Kidney (tissue), 14 donors: ENCODE measurements around the gene DNM3. TPM values are rescaled to one million over a fixed set of nuclear protein-coding genes. Genes with fewer than 3 reads are reported as not detected.

Source experiments
- DNase-seq, 5 donors: peaks; one replicate each; pipeline ENCODE4 v3.0.0-alpha.2; 2013 to 2020
- FAIRE-seq: peaks from 2 replicates; lab custom pipeline; 2012; peaks lifted over from hg19 to GRCh38; lab: Jason Lieb, UNC
- H3K27ac ChIP-seq, 2 donors: one replicate each; pipeline ENCODE4 v1.7.0; 2013; ENCODE audit warnings: low read depth in 2 of 2, low read length in 2 of 2, inconsistent platforms in 1 of 2
- H3K27me3 ChIP-seq: one replicate; pipeline ENCODE4 v1.7.1; 2013; ENCODE audit warnings: low read length, inconsistent platforms; ENCODE audit not compliant: control insufficient read depth, insufficient read depth
- H3K36me3 ChIP-seq, 3 donors: one replicate each; pipeline versions ENCODE4 v1.7.0 to v1.7.1; 2013; ENCODE audit warnings: low read length in 3 of 3, control low read depth in 1 of 3, inconsistent platforms in 1 of 3; ENCODE audit not compliant: insufficient read depth in 3 of 3, control insufficient read depth in 2 of 3
- H3K4me1 ChIP-seq, 3 donors: one replicate each; pipeline versions ENCODE4 v1.7.0 to v1.7.1; 2013; ENCODE audit warnings: low read length in 3 of 3, inconsistent platforms in 1 of 3, low read depth in 1 of 3; ENCODE audit not compliant: control insufficient read depth in 2 of 3, insufficient read depth in 2 of 3
- H3K4me3 ChIP-seq, 3 donors: one replicate each; pipeline versions ENCODE4 v1.7.0 to v1.8.1; 2013; ENCODE audit warnings: low read length in 3 of 3, control low read depth in 1 of 3, inconsistent platforms in 1 of 3
- H3K9ac ChIP-seq, 3 donors: one replicate each; pipeline versions ENCODE4 v1.7.0 to v1.7.1; 2013; ENCODE audit warnings: low read length in 3 of 3, control low read depth in 1 of 3, inconsistent platforms in 1 of 3
- H3K9me3 ChIP-seq, 3 donors: one replicate each; pipeline versions ENCODE4 v1.7.0 to v1.7.1; 2013; ENCODE audit warnings: low read length in 3 of 3, control low read depth in 1 of 3, inconsistent platforms in 1 of 3; ENCODE audit not compliant: control insufficient read depth in 2 of 3, insufficient read depth in 1 of 3
- CTCF ChIP-seq: IDR thresholded peaks from 3 replicates; pipeline ENCODE4 v1.5.1; 2012; ENCODE audit warnings: mild to moderate bottlenecking, moderate library complexity, borderline replicate concordance; ENCODE audit not compliant: insufficient read depth; ENCODE audit errors: extremely low read depth
- intact Hi-C: fragments of 100-400 bp; cut with DNase I; formaldehyde crosslinking; loops from one replicate; pipeline ENCODE4 v1.11.1; 2022
- polyA plus RNA-seq: library from polyadenylated mRNA; stranded (reverse); fragments of 350-450 nt; fragmentation: Illumina TruSeq; extraction: RNeasy Lipid Tissue Mini Kit (QIAGEN cat#74804); gene quantifications from one replicate; pipeline ENCODE4 v1.2.3, GENCODE V29; 2014; ENCODE audit warnings: low read depth, low replicate concordance; ENCODE audit not compliant: insufficient read depth
- total RNA-seq: library from RNA; stranded (reverse); fragmentation: NEBNext Ultra II Directional; extraction: Animal tissue kit (Norgen Biotek cat#: 25700); gene quantifications from one replicate; pipeline ENCODE4 v1.2.1, GENCODE V29; 2021
- donor health status: control.
- donor health status: control.
- donor health status: control.
- donor health status: control.
- donor health status: control.
- donor health status: DM: yes; HTN: yes; CAD: no.
- donor health status: Normal renal cell carcinoma (clear cell type).

Gene DNM3
- total and polyA plus RNA-seq, 2 donors from 2014 or later: 5.9 to 19.1 TPM

GRCh38 chr1:171868217-171868803 is 27.0 kb downstream of the DNM3 start:
- no peak overlapping the region for H3K4me3 ChIP-seq
- H3K9me3 ChIP-seq: no peaks in the 10 kb centered on the region
- no peak overlapping the region for H3K9ac ChIP-seq
- no peaks in the 10 kb centered on the region for H3K36me3 ChIP-seq
- intact Hi-C loops: no loop called here
- H3K27me3 ChIP-seq: no peaks in the 10 kb centered on the region
- FAIRE-seq (no peak), DNase-seq (peak in 1 of 5 donors; percentile 16)
- no peak overlapping the region for H3K27ac ChIP-seq
- peaks cover 0 to 11% (median 2%) of the 10 kb centered on the region in 3 donors for H3K4me1 ChIP-seq
- no peak for TF ChIP-seq CTCF

DNA sequence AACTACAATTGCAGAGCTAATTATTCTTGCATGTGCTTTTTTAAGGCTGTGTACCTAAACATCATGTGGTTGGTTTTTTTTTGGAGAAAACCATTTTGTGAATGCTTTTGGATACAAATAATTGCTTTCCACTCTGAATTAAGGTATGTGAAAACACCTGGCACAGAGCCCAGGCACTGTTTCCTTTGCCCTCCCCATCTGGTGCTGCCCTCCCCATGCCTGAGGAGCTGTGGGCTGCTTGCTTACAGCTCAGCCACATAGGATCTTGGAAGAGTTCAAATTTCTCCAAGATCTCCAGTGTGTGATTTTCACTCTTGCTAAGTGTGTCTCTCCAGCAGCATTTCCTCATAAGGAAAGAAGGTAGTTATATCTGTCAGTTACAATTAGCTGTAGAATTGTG is 27.8 kb downstream of the DNM3 start:
- Histone ChIP-seq H3K27me3 (no peaks in the 10 kb centered on the region), H3K4me1 (peaks cover 0 to 11% (median 2%) of the 10 kb centered on the region in 3 donors), H3K4me3 (no peak overlapping the region), H3K9me3 (no peaks in the 10 kb centered on the region), H3K36me3 (no peaks in the 10 kb centered on the region), H3K9ac (no peak overlapping the region), H3K27ac (no peak overlapping the region)
- FAIRE-seq: no peak
- intact Hi-C loops: no loop called here
- no peak for TF ChIP-seq CTCF
- DNase-seq: peak in 1 of 5 donors; percentile 20

- TF ChIP-seq CTCF: no peak
- H3K9ac ChIP-seq: no peak overlapping the region
- H3K27ac ChIP-seq: no peak overlapping the region
- H3K4me1 ChIP-seq: peaks cover 0 to 11% (median 2%) of the 10 kb centered on the region in 3 donors
- DNase-seq: no peak
- H3K4me3 ChIP-seq: no peak overlapping the region
- intact Hi-C loops: no loop called here
- no peaks in the 10 kb centered on the region for H3K27me3 ChIP-seq
- H3K36me3 ChIP-seq: no peaks in the 10 kb centered on the region
- FAIRE-seq: no peak
- no peaks in the 10 kb centered on the region for H3K9me3 ChIP-seq
Observed at GRCh38 chr1:171871848-171872247, 30.6 kb downstream of the DNM3 start.

- FAIRE-seq (no peak), DNase-seq (no peak)
- H3K4me3 ChIP-seq: no peak overlapping the region
- no peak overlapping the region for H3K9ac ChIP-seq
- no peaks in the 10 kb centered on the region for H3K9me3 ChIP-seq
- no peaks in the 10 kb centered on the region for H3K27me3 ChIP-seq
- intact Hi-C loops: no loop called here
- H3K36me3 ChIP-seq: no peaks in the 10 kb centered on the region
- TF ChIP-seq CTCF: no peak
- H3K4me1 ChIP-seq: peaks cover 0 to 11% (median 2%) of the 10 kb centered on the region in 3 donors
- H3K27ac ChIP-seq: no peak overlapping the region
Observed at GRCh38 chr1:171872430-171872829, 31.1 kb downstream of the DNM3 start.
